AG09309 (cell line): ENCODE measurements around the gene SLC44A3.
"Not testable (repeated sequence)": the region's sequence is repeated elsewhere in the genome, so short reads cannot be mapped to it uniquely, and the experiment has no call there.

Experiments
- DNase-seq: peaks from one replicate; pipeline ENCODE4 v3.0.0-alpha.2; 2010; ENCODE audit warnings: low read depth
- H3K4me3 ChIP-seq: 2 replicates; pipeline ENCODE4 v1.5.1; 2011; ENCODE audit warnings: mild to moderate bottlenecking, low read depth, low read length, moderate library complexity; ENCODE audit not compliant: control insufficient read depth
- TF ChIP-seq, protein P1 (sequence below): IDR thresholded peaks from 2 replicates; pipeline ENCODE4 v1.5.1; 2011; ENCODE audit warnings: mild to moderate bottlenecking, low read depth, low read length, inconsistent platforms; ENCODE audit not compliant: insufficient read depth, control insufficient read depth; ENCODE audit errors: missing control alignments

The SLC44A3 gene

GRCh38 chr1:94936861-94937620 lies 116.9 kb downstream of the SLC44A3 start:
- H3K4me3 ChIP-seq, result no peak overlapping the region
- no peak for DNase-seq
- TF ChIP-seq, protein P1, sequence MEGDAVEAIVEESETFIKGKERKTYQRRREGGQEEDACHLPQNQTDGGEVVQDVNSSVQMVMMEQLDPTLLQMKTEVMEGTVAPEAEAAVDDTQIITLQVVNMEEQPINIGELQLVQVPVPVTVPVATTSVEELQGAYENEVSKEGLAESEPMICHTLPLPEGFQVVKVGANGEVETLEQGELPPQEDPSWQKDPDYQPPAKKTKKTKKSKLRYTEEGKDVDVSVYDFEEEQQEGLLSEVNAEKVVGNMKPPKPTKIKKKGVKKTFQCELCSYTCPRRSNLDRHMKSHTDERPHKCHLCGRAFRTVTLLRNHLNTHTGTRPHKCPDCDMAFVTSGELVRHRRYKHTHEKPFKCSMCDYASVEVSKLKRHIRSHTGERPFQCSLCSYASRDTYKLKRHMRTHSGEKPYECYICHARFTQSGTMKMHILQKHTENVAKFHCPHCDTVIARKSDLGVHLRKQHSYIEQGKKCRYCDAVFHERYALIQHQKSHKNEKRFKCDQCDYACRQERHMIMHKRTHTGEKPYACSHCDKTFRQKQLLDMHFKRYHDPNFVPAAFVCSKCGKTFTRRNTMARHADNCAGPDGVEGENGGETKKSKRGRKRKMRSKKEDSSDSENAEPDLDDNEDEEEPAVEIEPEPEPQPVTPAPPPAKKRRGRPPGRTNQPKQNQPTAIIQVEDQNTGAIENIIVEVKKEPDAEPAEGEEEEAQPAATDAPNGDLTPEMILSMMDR, result no peak

GRCh38 chr1:94937820-94938219 lies 117.7 kb downstream of the SLC44A3 start:
- DNase-seq, result no peak
- no peak overlapping the region for H3K4me3 ChIP-seq
- TF ChIP-seq, protein P1, result no peak

GRCh38 chr1:94940738-94941137 lies 120.6 kb downstream of the SLC44A3 start:
- TF ChIP-seq, protein P1, result no peak
- DNase-seq, result no peak

GRCh38 chr1:94941480-94941879 lies 121.3 kb downstream of the SLC44A3 start:
- not testable (repeated sequence) for H3K4me3 ChIP-seq, DNase-seq

More at GRCh38 chr1:94940738-94941137, 120.6 kb downstream of the SLC44A3 start:
- no peak overlapping the region for H3K4me3 ChIP-seq

DNA sequence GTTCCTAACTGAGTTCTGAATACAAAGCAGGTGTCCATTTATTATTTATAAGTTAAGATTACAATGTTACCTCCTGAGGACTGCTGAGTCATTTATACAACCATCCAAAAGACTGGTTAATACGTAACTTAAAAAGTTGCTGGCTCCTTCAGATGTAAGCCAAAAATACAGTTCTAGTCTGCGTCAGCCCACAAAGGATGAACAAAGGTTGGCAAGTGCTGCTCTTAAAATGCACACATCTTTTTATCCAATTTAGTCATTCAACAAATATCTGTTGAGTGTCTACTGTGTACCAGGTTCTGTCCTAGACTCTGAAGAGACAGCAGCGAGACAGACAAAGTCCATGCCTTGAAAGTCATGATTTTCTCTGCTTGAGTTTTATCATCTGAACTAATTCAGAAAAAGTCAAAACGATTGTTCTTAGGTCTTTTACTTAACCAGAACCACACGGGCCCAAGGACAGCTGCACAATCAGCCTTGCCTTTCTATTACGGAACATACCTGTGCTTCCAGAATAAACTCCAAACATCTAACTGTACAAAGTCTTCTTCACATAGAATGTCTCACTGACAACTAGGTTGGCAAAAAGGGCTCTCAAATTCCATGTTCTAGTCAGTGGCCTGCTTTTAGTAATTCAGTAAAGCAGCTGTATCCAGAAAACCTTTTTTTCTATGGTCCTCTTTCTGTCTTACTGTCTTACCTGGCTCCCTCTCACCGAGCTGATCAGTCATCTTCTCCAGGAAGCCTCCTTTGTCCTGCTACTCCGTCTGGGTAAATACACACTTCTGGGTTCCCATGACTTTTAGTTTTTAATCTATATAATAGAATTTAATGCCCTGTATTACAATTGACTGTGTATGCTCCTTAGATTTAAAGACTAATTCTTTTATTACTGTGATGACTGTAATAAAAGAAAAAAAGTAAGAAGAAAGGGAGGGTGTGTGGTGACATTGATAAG lies 122.3 kb downstream of the SLC44A3 start:
- no peak overlapping the region for H3K4me3 ChIP-seq
- DNase-seq, result no peak
- TF ChIP-seq, protein P1, result no peak
